Mesendoderm (in vitro differentiated cells): ENCODE data around the gene BRINP3.

ENCODE experiments used
- DNase-seq: peaks from one replicate; pipeline ENCODE4 v3.0.0; 2013
- H2AK5ac ChIP-seq: 2 replicates; pipeline ENCODE4 v1.6.1; 2013; ENCODE audit warnings: low read length, inconsistent platforms
- H2BK120ac ChIP-seq: 2 replicates; pipeline ENCODE4 v1.6.1; 2013; ENCODE audit warnings: low read depth, mild to moderate bottlenecking, low read length, moderate library complexity, mixed read lengths
- H2BK15ac ChIP-seq: replicated peaks from 2 replicates; pipeline ENCODE4 v1.6.1; 2013; ENCODE audit warnings: low read depth, mild to moderate bottlenecking, moderate library complexity
- H2BK5ac ChIP-seq: 2 replicates; pipeline ENCODE4 v1.6.1; 2013; ENCODE audit warnings: low read length, inconsistent platforms
- H3K18ac ChIP-seq: 2 replicates; pipeline ENCODE4 v1.6.1; 2013; ENCODE audit warnings: mild to moderate bottlenecking, low read length, mixed read lengths
- H3K23ac ChIP-seq: one replicate; pipeline ENCODE4 v1.6.1; 2013; ENCODE audit warnings: low read length
- H3K27ac ChIP-seq: 2 replicates; pipeline ENCODE4 v1.5.1; 2013; ENCODE audit warnings: low read depth, mild to moderate bottlenecking, inconsistent platforms, low read length, moderate library complexity
- H3K27me3 ChIP-seq: 2 replicates; pipeline ENCODE4 v1.6.1; 2013; ENCODE audit warnings: low read length, control low read depth, mild to moderate bottlenecking, inconsistent platforms; ENCODE audit not compliant: insufficient read depth, poor library complexity
- H3K36me3 ChIP-seq: 2 replicates; pipeline ENCODE4 v1.6.1; 2013; ENCODE audit warnings: low read length, inconsistent platforms; ENCODE audit not compliant: control insufficient read depth, insufficient read depth
- H3K4ac ChIP-seq: one replicate; pipeline ENCODE4 v1.6.1; 2013; ENCODE audit warnings: low read depth, mild to moderate bottlenecking, low read length, moderate library complexity
- H3K4me1 ChIP-seq: 2 replicates; pipeline ENCODE4 v1.6.1; 2013; ENCODE audit warnings: low read depth, low read length, inconsistent platforms; ENCODE audit not compliant: control insufficient read depth
- H3K4me2 ChIP-seq: 2 replicates; pipeline ENCODE4 v1.6.1; 2013; ENCODE audit warnings: low read length
- H3K4me3 ChIP-seq: 2 replicates; pipeline ENCODE4 v1.5.1; 2013; ENCODE audit warnings: mild to moderate bottlenecking, low read length
- H3K56ac ChIP-seq: one replicate; pipeline ENCODE4 v1.6.1; 2013; ENCODE audit warnings: low read length
- H3K79me1 ChIP-seq: 2 replicates; pipeline ENCODE4 v1.6.1; 2013; ENCODE audit warnings: low read length, inconsistent platforms
- H3K79me2 ChIP-seq: 2 replicates; pipeline ENCODE4 v1.6.1; 2013; ENCODE audit warnings: mild to moderate bottlenecking, low read length; ENCODE audit not compliant: control insufficient read depth, insufficient read depth
- H3K9ac ChIP-seq: 2 replicates; pipeline ENCODE4 v1.6.1; 2013; ENCODE audit warnings: low read length, inconsistent platforms
- H4K5ac ChIP-seq: one replicate; pipeline ENCODE4 v1.6.1; 2013; ENCODE audit warnings: low read length
- H4K8ac ChIP-seq: one replicate; pipeline ENCODE4 v1.6.1; 2013; ENCODE audit warnings: low read depth, mild to moderate bottlenecking, control low read depth, low read length, moderate library complexity
- WGBS: extraction: QIAGEN DNeasy Blood & Tissue Kit; methylation state at CpG from one replicate; pipeline ENCODE4 v1.1.7; 2013; ENCODE audit warnings: low lambda C conversion rate, missing lambda C conversion rate; ENCODE audit not compliant: insufficient coverage; ENCODE audit errors: extremely low coverage; 5-methylcytosine and 5-hydroxymethylcytosine counted together

The BRINP3 gene

GRCh38 chr1:190444464-190444863 lies 33.2 kb downstream of the BRINP3 start:
- Histone ChIP-seq H3K9ac (no peak overlapping the region), H2AK5ac (no peak overlapping the region), H3K79me1 (no peaks in the 10 kb centered on the region), H2BK5ac (no peak overlapping the region), H2BK15ac (no peak overlapping the region), H4K5ac (no peak overlapping the region), H3K4ac (no peak overlapping the region), H3K36me3 (no peaks in the 10 kb centered on the region), H3K56ac (no peak overlapping the region), H3K4me3 (no peak overlapping the region), H3K23ac (no peak overlapping the region), H3K27ac (no peak overlapping the region), H3K27me3 (no peaks in the 10 kb centered on the region), H3K4me1 (no peaks in the 10 kb centered on the region), H3K18ac (no peak overlapping the region), H2BK120ac (no peak overlapping the region), H3K79me2 (no peaks in the 10 kb centered on the region), H3K4me2 (no peak overlapping the region), H4K8ac (no peak overlapping the region)
- DNase-seq: peak; percentile 6
- WGBS: no CpG with 5 or more reads among the region's 12 CpGs

- Histone ChIP-seq H2AK5ac (no peak overlapping the region), H3K4ac (no peak overlapping the region), H3K9ac (no peak overlapping the region), H2BK5ac (no peak overlapping the region), H3K79me2 (no peaks in the 10 kb centered on the region), H3K27ac (no peak overlapping the region), H3K23ac (no peak overlapping the region), H3K18ac (no peak overlapping the region), H4K8ac (no peak overlapping the region), H2BK15ac (no peak overlapping the region), H3K56ac (no peak overlapping the region), H3K4me3 (no peak overlapping the region), H3K4me1 (no peaks in the 10 kb centered on the region), H3K79me1 (no peaks in the 10 kb centered on the region), H3K36me3 (no peaks in the 10 kb centered on the region), H2BK120ac (no peak overlapping the region), H4K5ac (no peak overlapping the region), H3K27me3 (no peaks in the 10 kb centered on the region), H3K4me2 (no peak overlapping the region)
- DNase-seq: no peak
- WGBS: 100% methylated on average over 1 of the region's 2 CpGs
Measured at GRCh38 chr1:190439447-190439846, 38.2 kb downstream of the BRINP3 start.

- Histone ChIP-seq H3K4me1 (no peaks in the 10 kb centered on the region), H2BK5ac (no peak overlapping the region), H2BK15ac (no peak overlapping the region), H3K23ac (no peak overlapping the region), H4K5ac (no peak overlapping the region), H3K27ac (no peak overlapping the region), H3K27me3 (no peaks in the 10 kb centered on the region), H3K79me2 (no peaks in the 10 kb centered on the region), H3K4me3 (no peak overlapping the region), H2BK120ac (no peak overlapping the region), H2AK5ac (no peak overlapping the region), H4K8ac (no peak overlapping the region), H3K18ac (no peak overlapping the region), H3K4ac (no peak overlapping the region), H3K9ac (no peak overlapping the region), H3K36me3 (no peaks in the 10 kb centered on the region), H3K56ac (no peak overlapping the region), H3K79me1 (no peaks in the 10 kb centered on the region), H3K4me2 (no peak overlapping the region)
- DNase-seq: peak; percentile 3
- no CpG with 5 or more reads among the region's 1 CpG for WGBS
Measured at GRCh38 chr1:190436615-190437014, 41.0 kb downstream of the BRINP3 start.

DNA sequence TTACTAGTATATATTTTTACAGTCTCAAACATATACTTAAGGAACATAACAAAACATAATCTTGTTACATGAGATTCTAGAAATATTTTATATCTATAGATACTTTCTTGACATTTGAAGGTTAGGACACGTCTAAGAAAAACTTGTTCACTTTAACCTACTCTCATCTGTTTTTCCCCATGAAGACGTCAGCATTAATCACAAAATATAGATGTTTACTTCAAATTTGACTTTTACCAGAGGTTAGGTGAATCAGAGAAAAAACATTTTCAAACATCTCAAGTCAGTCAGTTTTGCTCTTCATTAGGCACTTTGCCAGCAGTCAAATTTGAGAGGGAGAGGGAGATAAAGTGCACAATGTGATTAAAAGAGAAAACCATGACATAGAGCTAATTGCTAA lies 47.7 kb downstream of the BRINP3 start:
- no peak overlapping the region for H3K27ac ChIP-seq
- no peaks in the 10 kb centered on the region for H3K27me3 ChIP-seq
- H3K36me3 ChIP-seq: no peaks in the 10 kb centered on the region
- H3K56ac ChIP-seq: no peak overlapping the region
- H2AK5ac ChIP-seq: no peak overlapping the region
- H3K18ac ChIP-seq: no peak overlapping the region
- H3K4me2 ChIP-seq: no peak overlapping the region
- no peak overlapping the region for H3K23ac ChIP-seq
- no peaks in the 10 kb centered on the region for H3K4me1 ChIP-seq
- H4K8ac ChIP-seq: no peak overlapping the region
- H2BK15ac ChIP-seq: no peak overlapping the region
- no peak overlapping the region for H4K5ac ChIP-seq
- no peaks in the 10 kb centered on the region for H3K79me1 ChIP-seq
- no peak overlapping the region for H3K4ac ChIP-seq
- DNase-seq: no peak
- no peak overlapping the region for H3K4me3 ChIP-seq
- no peak overlapping the region for H3K9ac ChIP-seq
- no peaks in the 10 kb centered on the region for H3K79me2 ChIP-seq
- WGBS: no CpG with 5 or more reads among the region's 2 CpGs
- no peak overlapping the region for H2BK5ac ChIP-seq
- H2BK120ac ChIP-seq: no peak overlapping the region

- Histone ChIP-seq H3K36me3 (no peaks in the 10 kb centered on the region), H3K18ac (no peak overlapping the region), H3K56ac (no peak overlapping the region), H4K8ac (no peak overlapping the region), H3K79me2 (no peaks in the 10 kb centered on the region), H2AK5ac (no peak overlapping the region), H3K4ac (no peak overlapping the region), H3K27ac (no peak overlapping the region), H3K79me1 (no peaks in the 10 kb centered on the region), H3K4me3 (no peak overlapping the region), H3K9ac (no peak overlapping the region), H2BK15ac (no peak overlapping the region), H2BK120ac (no peak overlapping the region), H3K27me3 (no peaks in the 10 kb centered on the region), H3K4me2 (no peak overlapping the region), H4K5ac (no peak overlapping the region), H2BK5ac (no peak overlapping the region), H3K4me1 (no peaks in the 10 kb centered on the region), H3K23ac (no peak overlapping the region)
- DNase-seq: no peak
Measured at GRCh38 chr1:190429141-190429540, 48.5 kb downstream of the BRINP3 start.

GRCh38 chr1:190416239-190416638 lies 61.4 kb downstream of the BRINP3 start:
- H3K56ac ChIP-seq: no peak overlapping the region
- no peaks in the 10 kb centered on the region for H3K36me3 ChIP-seq
- no CpG with 5 or more reads among the region's 1 CpG for WGBS
- no peak overlapping the region for H3K4ac ChIP-seq
- peak; percentile 16 for DNase-seq
- H2BK15ac ChIP-seq: no peak overlapping the region
- no peaks in the 10 kb centered on the region for H3K79me1 ChIP-seq
- H3K4me1 ChIP-seq: no peaks in the 10 kb centered on the region
- H2BK5ac ChIP-seq: no peak overlapping the region
- H3K27me3 ChIP-seq: no peaks in the 10 kb centered on the region
- no peak overlapping the region for H3K9ac ChIP-seq
- no peaks in the 10 kb centered on the region for H3K79me2 ChIP-seq
- no peak overlapping the region for H3K4me2 ChIP-seq
- no peak overlapping the region for H3K18ac ChIP-seq
- H3K27ac ChIP-seq: no peak overlapping the region
- H3K23ac ChIP-seq: no peak overlapping the region
- no peak overlapping the region for H3K4me3 ChIP-seq
- H4K8ac ChIP-seq: no peak overlapping the region
- no peak overlapping the region for H2BK120ac ChIP-seq
- H4K5ac ChIP-seq: no peak overlapping the region
- H2AK5ac ChIP-seq: no peak overlapping the region
